Measurements from ENCODE around the gene GSTA3.
"Not testable (repeated sequence)": the region's sequence is repeated elsewhere in the genome, so short reads cannot be mapped to it uniquely, and the experiment has no call there.

The GSTA3 gene

DNA sequence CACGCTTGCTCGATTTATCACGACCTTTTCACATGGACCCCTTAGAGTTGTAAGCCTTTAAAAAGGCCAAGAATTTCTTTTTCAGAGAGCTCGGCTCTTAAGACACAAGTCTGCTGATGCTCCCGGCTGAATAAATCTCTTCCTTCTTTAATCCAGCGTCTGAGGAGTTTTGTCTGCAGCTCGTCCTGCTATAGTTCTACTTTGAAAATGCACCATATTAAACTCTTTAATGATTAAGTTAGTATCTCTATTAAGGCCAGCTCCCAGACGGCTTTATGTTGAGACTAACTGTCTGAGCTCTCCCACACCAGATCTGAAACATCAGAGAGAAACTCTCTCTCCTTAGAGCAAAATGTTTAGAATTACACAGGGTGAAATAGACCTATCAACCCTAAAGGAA lies 18.0 kb upstream of the GSTA3 start:
- FAIRE-seq (no peak), DNase-seq (ENCODE audit: insufficient read length) (no peak)
- TF ChIP-seq POLR2A (IDR thresholded peaks at IDR 0.05; ENCODE audit: low read depth, low read length) (no peak), TAF1 (IDR thresholded peaks at IDR 0.05; ENCODE audit: borderline replicate concordance, low read depth, low read length) (no peak), POLR2AphosphoS5 (IDR thresholded peaks at IDR 0.05; ENCODE audit: low read depth, low read length) (no peak)

DNA sequence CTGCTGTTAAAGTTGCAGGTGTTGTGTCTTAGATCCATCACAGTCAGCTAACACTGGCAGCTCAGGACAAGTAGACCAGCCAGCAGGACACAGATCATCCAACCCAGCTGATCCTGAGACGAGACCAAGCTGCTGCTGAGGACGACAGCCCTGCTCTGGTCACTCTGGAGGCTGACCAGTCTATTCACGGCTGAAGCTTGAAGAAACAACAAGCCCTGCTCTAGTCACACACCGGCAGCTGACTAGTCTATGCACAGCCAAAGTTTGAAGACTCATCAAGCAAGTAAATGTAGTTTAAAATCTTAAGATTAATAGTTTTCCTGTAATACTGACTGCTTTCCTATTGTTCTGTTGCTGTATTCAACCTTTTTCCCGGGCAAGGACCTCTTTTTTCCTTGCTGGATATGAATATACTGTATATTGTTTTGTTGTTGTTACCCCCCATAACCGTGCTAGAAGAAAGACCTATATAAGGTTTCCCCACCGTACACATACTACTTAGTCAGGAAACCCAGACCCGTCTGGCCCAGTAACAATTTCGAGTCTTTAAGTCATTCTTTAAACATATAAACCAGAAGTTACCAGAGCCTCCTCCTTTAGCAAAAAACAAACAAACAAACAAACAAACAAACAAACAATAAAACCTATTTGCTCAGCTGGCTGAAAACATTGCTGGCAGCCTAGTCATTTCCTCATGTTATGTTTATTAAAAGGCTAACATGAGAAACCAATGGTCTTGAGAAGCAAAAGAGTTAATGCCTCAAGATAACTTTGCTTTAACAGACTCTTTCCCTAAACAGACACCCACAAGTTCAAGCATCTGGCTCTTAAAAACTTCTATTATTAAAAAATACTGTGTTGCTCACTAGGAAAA lies 16.7 kb upstream of the GSTA3 start:
- TF ChIP-seq TAF1 (IDR thresholded peaks at IDR 0.05; ENCODE audit: borderline replicate concordance, low read depth, low read length) (no peak), POLR2AphosphoS5 (IDR thresholded peaks at IDR 0.05; ENCODE audit: low read depth, low read length) (no peak), POLR2A (IDR thresholded peaks at IDR 0.05; ENCODE audit: low read depth, low read length) (no peak)
- no peak for FAIRE-seq

GRCh38 chr6:52925042-52925441 lies 15.5 kb upstream of the GSTA3 start:
- TF ChIP-seq TAF1 (IDR thresholded peaks at IDR 0.05; ENCODE audit: borderline replicate concordance, low read depth, low read length) (no peak), POLR2A (IDR thresholded peaks at IDR 0.05; ENCODE audit: low read depth, low read length) (no peak), POLR2AphosphoS5 (IDR thresholded peaks at IDR 0.05; ENCODE audit: low read depth, low read length) (no peak)
- no peak for FAIRE-seq

More for the DNA sequence above, 16.7 kb upstream of the GSTA3 start:
- no peak for DNase-seq (ENCODE audit: insufficient read length)

DNA sequence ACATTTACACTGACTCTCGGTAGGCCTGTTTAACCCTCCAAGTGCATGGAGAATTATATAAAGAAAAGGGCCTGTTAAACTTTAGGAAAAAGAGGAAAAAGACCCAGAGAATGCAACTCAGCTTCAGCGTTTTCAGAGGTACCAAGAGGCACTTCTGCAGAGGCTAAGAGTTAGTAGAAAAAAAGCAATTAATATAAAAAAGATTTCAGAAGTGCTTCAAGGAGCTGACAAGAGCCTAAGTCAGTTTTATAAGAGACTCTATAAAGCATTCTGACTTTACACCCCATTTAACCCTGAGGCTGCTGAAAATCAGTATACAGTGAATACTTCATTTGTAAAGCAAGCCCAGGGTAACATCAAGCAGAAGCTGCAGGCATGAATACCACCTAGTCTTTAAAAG lies 14.2 kb upstream of the GSTA3 start:
- not testable (repeated sequence) for FAIRE-seq

More at GRCh38 chr6:52925042-52925441, 15.5 kb upstream of the GSTA3 start:
- DNase-seq (ENCODE audit: insufficient read length) = no peak

GRCh38 chr6:52922161-52922560 lies 12.7 kb upstream of the GSTA3 start:
- TF ChIP-seq TAF1 (IDR thresholded peaks at IDR 0.05; ENCODE audit: borderline replicate concordance, low read depth, low read length) = no peak
- no peak for TF ChIP-seq POLR2A (IDR thresholded peaks at IDR 0.05; ENCODE audit: low read depth, low read length)
- TF ChIP-seq POLR2AphosphoS5 (IDR thresholded peaks at IDR 0.05; ENCODE audit: low read depth, low read length) = no peak
- DNase-seq (ENCODE audit: insufficient read length) (no peak), FAIRE-seq (no peak)

More for the DNA sequence above, 14.2 kb upstream of the GSTA3 start:
- not testable (repeated sequence) for DNase-seq (ENCODE audit: insufficient read length)

DNA sequence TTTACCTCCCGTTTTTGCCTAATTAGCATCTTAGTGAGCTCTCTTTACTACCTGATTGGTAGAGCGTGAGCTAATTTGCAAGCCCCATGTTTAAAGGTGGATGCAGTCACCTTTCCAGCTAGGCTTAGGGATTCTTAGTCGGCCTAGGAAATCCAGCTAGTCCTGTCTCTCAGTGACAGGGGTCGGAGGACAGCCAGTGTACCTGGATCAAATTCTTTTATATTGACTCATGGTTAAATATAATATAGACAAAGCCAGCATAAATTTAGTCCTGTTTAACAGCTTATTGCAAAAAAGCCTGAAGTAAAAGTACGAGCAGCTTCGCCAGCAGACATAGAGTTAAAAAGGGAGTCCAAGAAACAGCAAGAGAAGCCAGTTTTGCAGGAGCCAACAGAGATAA lies 12.2 kb upstream of the GSTA3 start:
- TF ChIP-seq POLR2A (IDR thresholded peaks at IDR 0.05; ENCODE audit: low read depth, low read length) (no peak), TAF1 (IDR thresholded peaks at IDR 0.05; ENCODE audit: borderline replicate concordance, low read depth, low read length) (no peak), POLR2AphosphoS5 (IDR thresholded peaks at IDR 0.05; ENCODE audit: low read depth, low read length) (no peak)
- FAIRE-seq = no peak
- DNase-seq (ENCODE audit: insufficient read length) = no peak

GRCh38 chr6:52919511-52919910 lies 10.0 kb upstream of the GSTA3 start:
- not testable (repeated sequence) for FAIRE-seq

DNA sequence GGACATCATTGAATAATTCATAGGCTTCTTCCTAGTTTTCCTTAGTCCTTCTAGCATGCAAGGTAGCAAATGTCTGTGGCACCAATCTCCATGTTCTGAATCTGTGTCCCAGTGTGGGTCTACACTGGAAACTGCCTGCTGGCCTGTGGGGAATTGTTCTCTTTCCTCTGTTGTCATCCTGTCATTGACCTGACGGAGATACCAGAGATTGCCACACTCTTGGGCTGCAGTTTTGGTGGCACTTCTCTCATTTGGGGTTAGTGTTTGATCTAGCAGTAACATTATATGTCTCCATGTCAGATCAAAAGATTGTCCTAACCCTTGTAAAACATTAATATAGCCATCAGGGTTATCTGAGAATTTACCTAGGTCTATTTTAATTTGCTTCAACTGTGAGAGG lies 9.3 kb upstream of the GSTA3 start:
- DNase-seq (ENCODE audit: insufficient read length); FAIRE-seq: not testable (repeated sequence)

More at GRCh38 chr6:52919511-52919910, 10.0 kb upstream of the GSTA3 start:
- DNase-seq (ENCODE audit: insufficient read length) = not testable (repeated sequence)

DNA sequence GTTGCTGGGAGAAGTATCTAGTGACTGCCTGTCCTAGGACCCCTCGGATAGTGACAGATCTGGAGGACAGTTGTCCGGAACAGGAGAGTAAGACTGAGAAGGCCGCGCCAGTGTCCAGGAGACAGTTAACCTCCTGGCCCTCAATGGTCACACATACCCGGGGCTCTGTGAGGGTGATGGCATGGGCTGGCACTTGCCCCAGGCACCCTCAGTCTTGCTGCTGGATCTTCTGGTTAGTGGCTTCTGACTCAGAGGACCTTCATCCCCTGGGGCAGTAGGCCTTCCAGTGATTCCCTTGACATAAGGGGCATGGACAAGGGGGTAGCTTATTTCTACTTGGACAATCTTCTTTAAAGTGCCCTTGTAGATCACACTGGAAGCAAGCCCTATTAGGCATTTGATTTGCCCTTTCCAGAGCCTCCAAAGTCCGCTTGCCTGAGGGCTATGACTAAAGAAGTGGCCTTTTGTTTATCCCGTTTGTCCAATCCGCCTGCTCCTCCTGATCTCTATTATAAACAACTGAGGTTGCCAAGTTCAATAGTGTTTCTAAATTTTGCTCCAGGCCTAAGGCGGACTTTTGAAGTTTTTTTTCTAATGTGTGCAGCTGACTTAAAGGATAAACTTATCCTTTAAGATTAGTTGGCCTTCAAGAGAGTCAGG lies 8.7 kb upstream of the GSTA3 start:
- not testable (repeated sequence) for FAIRE-seq

GRCh38 chr6:52914516-52914915 lies 5.0 kb upstream of the GSTA3 start:
- TF ChIP-seq POLR2AphosphoS5 (IDR thresholded peaks at IDR 0.05; ENCODE audit: low read depth, low read length) (no peak), TAF1 (IDR thresholded peaks at IDR 0.05; ENCODE audit: borderline replicate concordance, low read depth, low read length) (no peak)
- DNase-seq (ENCODE audit: insufficient read length) = no peak
- FAIRE-seq = no peak

More for the DNA sequence above, 8.7 kb upstream of the GSTA3 start:
- DNase-seq (ENCODE audit: insufficient read length) = not testable (repeated sequence)

GRCh38 chr6:52910091-52910490 lies 593 bp upstream of the GSTA3 start:
- FAIRE-seq (no peak), DNase-seq (ENCODE audit: insufficient read length) (no peak)
- TF ChIP-seq POLR2AphosphoS5 (IDR thresholded peaks at IDR 0.05; ENCODE audit: low read depth, low read length) (no peak), TAF1 (IDR thresholded peaks at IDR 0.05; ENCODE audit: borderline replicate concordance, low read depth, low read length) (no peak), POLR2A (IDR thresholded peaks at IDR 0.05; ENCODE audit: low read depth, low read length) (no peak)

DNA sequence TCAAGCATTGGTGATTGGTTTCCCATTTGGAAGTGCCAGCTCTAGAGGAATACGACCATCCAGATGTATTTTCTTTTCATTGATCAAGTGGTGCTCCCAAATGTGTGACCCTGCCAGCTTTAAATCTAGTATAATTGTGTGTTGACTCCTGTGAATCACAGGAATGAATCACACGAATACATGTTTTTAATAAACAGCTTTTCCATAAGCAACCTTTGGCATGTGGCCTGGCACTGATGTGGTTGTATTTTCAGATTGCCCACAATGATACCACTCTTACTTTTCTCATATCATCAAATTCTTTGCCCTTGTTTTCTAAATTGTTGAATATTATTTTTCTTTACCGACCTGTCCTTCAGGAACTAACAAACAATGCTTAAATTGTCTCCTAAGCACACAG lies 367 bp downstream of the GSTA3 start:
- no peak for TF ChIP-seq POLR2A (IDR thresholded peaks at IDR 0.05; ENCODE audit: low read depth, low read length)
- no peak for TF ChIP-seq TAF1 (IDR thresholded peaks at IDR 0.05; ENCODE audit: borderline replicate concordance, low read depth, low read length)
- TF ChIP-seq POLR2AphosphoS5 (IDR thresholded peaks at IDR 0.05; ENCODE audit: low read depth, low read length) = no peak
- DNase-seq (ENCODE audit: insufficient read length) (no peak), FAIRE-seq (no peak)

DNA sequence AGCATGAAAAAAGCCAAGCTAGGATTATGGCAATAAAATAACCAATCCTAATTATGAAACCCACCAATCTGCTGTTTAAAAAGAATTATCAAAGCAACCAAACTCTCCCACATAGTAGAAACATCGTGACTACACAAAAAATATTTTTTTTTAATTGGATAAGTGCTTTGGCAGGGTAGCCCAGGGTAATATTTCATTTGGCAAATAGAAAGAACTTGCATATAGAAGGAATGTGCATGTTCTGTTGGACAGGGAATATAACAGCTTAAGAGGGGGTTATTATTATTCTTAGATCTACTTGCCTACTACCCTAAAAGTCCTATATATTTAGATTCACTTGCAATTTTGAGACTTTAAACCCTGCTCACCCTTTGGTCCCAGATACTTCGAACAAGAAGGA lies 972 bp downstream of the GSTA3 start:
- no peak for FAIRE-seq
- TF ChIP-seq POLR2A (IDR thresholded peaks at IDR 0.05; ENCODE audit: low read depth, low read length) = no peak
- no peak for TF ChIP-seq POLR2AphosphoS5 (IDR thresholded peaks at IDR 0.05; ENCODE audit: low read depth, low read length)
- no peak for TF ChIP-seq TAF1 (IDR thresholded peaks at IDR 0.05; ENCODE audit: borderline replicate concordance, low read depth, low read length)
- no peak for DNase-seq (ENCODE audit: insufficient read length)

Data from GM12892 (cell line).